Measurements from ENCODE around the gene GPR78.
"Not testable (repeated sequence)": the region's sequence is repeated elsewhere in the genome, so short reads cannot be mapped to it uniquely, and the experiment has no call there.

DNA sequence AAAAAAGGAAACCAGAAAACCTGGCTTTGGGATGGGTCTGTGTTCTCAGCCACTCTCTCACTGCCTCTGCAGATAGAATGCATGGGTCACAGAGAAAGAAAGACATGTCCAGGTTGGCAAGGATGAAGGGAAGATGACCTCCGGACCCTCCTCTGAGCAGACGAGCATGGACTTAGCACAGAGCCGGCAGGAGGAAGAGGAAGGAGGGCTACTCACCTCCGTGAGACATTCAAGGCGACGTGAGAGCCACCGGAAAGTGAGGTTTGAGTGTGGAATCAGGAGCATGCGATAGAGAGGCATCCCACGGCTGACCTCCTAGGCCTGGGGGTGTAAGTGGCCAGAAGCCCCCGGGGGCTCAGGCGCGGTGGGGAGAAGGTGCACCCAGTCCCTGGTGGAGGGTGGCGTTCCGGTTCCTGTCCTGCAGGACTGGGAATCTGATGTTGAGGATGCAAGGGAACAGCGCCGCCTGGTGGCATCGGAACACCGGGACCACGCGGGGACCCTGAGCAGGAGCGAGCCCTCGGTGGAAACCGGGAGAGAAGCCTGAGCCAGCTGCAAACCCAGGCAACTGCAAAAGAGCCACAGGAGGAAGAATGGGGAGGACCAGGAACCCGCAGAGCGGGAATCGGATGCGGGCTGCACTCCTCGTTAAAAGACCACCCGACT is 50.2 kb downstream of the GPR78 start:
- TF ChIP-seq, protein P1, sequence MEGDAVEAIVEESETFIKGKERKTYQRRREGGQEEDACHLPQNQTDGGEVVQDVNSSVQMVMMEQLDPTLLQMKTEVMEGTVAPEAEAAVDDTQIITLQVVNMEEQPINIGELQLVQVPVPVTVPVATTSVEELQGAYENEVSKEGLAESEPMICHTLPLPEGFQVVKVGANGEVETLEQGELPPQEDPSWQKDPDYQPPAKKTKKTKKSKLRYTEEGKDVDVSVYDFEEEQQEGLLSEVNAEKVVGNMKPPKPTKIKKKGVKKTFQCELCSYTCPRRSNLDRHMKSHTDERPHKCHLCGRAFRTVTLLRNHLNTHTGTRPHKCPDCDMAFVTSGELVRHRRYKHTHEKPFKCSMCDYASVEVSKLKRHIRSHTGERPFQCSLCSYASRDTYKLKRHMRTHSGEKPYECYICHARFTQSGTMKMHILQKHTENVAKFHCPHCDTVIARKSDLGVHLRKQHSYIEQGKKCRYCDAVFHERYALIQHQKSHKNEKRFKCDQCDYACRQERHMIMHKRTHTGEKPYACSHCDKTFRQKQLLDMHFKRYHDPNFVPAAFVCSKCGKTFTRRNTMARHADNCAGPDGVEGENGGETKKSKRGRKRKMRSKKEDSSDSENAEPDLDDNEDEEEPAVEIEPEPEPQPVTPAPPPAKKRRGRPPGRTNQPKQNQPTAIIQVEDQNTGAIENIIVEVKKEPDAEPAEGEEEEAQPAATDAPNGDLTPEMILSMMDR (IDR thresholded peaks at IDR 0.05) = not testable (repeated sequence)
- not testable (repeated sequence) for TF ChIP-seq NR3C1 (CRISPR knock-in tag; conservative IDR thresholded peaks at IDR 0.05; ENCODE audit: low read depth); SP1 (CRISPR knock-in tag; conservative IDR thresholded peaks at IDR 0.05); SMAD3 (CRISPR knock-in tag; IDR thresholded peaks at IDR 0.05; ENCODE audit: borderline replicate concordance); FOXP1 (CRISPR knock-in tag; IDR thresholded peaks at IDR 0.05; ENCODE audit: borderline replicate concordance); ZNF138 (CRISPR knock-in tag; conservative IDR thresholded peaks at IDR 0.05); ZNF263 (CRISPR knock-in tag; IDR thresholded peaks at IDR 0.05; ENCODE audit: low read depth)
- TF ChIP-seq, protein P2, sequence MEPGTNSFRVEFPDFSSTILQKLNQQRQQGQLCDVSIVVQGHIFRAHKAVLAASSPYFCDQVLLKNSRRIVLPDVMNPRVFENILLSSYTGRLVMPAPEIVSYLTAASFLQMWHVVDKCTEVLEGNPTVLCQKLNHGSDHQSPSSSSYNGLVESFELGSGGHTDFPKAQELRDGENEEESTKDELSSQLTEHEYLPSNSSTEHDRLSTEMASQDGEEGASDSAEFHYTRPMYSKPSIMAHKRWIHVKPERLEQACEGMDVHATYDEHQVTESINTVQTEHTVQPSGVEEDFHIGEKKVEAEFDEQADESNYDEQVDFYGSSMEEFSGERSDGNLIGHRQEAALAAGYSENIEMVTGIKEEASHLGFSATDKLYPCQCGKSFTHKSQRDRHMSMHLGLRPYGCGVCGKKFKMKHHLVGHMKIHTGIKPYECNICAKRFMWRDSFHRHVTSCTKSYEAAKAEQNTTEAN (CRISPR knock-in tag; IDR thresholded peaks at IDR 0.05) = not testable (repeated sequence)
- TF ChIP-seq, protein P3, sequence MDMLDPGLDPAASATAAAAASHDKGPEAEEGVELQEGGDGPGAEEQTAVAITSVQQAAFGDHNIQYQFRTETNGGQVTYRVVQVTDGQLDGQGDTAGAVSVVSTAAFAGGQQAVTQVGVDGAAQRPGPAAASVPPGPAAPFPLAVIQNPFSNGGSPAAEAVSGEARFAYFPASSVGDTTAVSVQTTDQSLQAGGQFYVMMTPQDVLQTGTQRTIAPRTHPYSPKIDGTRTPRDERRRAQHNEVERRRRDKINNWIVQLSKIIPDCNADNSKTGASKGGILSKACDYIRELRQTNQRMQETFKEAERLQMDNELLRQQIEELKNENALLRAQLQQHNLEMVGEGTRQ (CRISPR knock-in tag; IDR thresholded peaks at IDR 0.05) = not testable (repeated sequence)
